ENCODE measurements around the gene TRABD2B. TPM values are rescaled to one million over a fixed set of nuclear protein-coding genes. Genes with fewer than 3 reads are reported as not detected.

TRABD2B gene
- total RNA-seq, 3 donors from 2014 or later (not counting 1 experiment from before 2014, with no cell fraction given) = not detected

DNA sequence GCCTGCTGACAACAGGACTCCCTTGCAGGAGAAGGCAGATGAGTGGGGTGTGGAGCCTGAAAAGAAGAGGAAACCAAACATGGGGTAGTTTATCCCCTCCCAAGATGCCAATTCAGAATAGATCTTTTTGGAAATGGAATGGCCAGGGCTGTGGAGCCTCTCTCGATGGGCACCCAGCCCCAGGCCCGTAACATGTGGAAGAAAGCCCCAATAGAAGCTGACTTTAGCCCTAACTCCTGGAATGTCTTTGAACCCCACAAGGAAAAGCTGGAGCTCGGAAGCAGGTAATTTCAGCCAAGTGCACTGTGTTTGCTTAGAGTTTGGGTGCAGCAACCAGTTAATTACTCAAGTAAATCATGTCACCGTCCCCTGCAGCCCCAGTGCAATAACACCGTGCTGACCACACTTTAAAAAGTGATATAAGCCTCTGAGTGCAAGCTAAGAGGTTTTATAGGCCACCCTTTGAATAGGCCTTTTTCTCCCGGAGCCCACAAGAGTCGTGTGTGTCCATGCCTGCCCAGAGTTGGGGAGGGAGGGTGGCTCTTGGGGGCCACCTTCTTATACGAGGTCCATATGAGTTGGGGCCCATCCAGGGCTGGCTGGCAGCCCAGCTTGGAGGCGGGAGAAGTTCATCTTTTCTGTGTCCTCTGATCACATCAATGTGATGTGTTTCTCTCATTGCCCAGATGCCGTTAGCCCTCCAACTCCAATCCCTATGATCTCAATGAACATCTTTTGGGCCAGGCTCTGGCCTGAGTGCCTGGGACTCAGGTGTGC, 153.2 kb downstream of the TRABD2B start:
- Histone ChIP-seq H3K4me1 (ENCODE audit: control insufficient read depth, insufficient read depth, low read length) (no peaks in the 10 kb centered on the region), H3K9me3 (ENCODE audit: control insufficient read depth, insufficient read depth, low read length) (no peaks in the 10 kb centered on the region), H3K27ac (ENCODE audit: low read length) (no peak overlapping the region), H3K36me3 (ENCODE audit: control insufficient read depth, insufficient read depth, low read length) (no peaks in the 10 kb centered on the region), H3K4me3 (ENCODE audit: low read length) (no peak overlapping the region), H3K27me3 (ENCODE audit: control insufficient read depth, insufficient read depth, low read length) (no peaks in the 10 kb centered on the region)
- no peak overlapping the region for H3K4me3 Mint-ChIP-seq
- DNase-seq = no peak
- H3K36me3 Mint-ChIP-seq = no peaks in the 10 kb centered on the region
- no peak for ATAC-seq
- WGBS (ENCODE audit: insufficient coverage) = 85% methylated on average over 10 of the region's 10 CpGs
- no peaks in the 10 kb centered on the region for H3K4me1 Mint-ChIP-seq
- peaks cover 7 to 8% of the 10 kb centered on the region in 2 donors for H3K27me3 Mint-ChIP-seq (ENCODE audit: low read depth in 2 of 2)
- TF ChIP-seq, protein P1, sequence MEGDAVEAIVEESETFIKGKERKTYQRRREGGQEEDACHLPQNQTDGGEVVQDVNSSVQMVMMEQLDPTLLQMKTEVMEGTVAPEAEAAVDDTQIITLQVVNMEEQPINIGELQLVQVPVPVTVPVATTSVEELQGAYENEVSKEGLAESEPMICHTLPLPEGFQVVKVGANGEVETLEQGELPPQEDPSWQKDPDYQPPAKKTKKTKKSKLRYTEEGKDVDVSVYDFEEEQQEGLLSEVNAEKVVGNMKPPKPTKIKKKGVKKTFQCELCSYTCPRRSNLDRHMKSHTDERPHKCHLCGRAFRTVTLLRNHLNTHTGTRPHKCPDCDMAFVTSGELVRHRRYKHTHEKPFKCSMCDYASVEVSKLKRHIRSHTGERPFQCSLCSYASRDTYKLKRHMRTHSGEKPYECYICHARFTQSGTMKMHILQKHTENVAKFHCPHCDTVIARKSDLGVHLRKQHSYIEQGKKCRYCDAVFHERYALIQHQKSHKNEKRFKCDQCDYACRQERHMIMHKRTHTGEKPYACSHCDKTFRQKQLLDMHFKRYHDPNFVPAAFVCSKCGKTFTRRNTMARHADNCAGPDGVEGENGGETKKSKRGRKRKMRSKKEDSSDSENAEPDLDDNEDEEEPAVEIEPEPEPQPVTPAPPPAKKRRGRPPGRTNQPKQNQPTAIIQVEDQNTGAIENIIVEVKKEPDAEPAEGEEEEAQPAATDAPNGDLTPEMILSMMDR (IDR thresholded peaks at IDR 0.05) = no peak
- H3K9me3 Mint-ChIP-seq = no peaks in the 10 kb centered on the region
- no peak overlapping the region for H3K27ac Mint-ChIP-seq
- intact Hi-C loops (cut with micrococcal nuclease) = no loop called here

DNA sequence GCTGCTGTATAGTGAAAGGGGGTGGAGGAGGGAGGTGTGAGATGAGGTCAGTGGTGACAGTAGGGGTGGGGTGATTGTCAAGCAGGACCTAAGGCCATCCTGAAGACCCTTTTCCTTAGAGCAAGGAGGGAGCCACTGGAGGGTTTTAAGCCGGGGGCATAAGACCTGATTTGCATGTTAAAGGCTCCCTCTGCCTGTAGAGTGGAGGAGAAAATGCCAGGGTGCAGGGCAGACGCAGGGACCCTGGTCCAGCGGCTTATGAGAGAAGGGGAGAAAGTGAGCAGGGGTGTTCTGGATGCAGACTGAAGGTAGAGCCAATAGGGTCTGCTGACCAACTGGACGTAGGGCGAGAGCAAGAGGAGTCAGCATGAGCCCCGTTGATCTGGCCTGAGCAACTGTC, 154.1 kb downstream of the TRABD2B start:
- DNase-seq (no peak), ATAC-seq (no peak)
- no peaks in the 10 kb centered on the region for H3K27me3 ChIP-seq (ENCODE audit: control insufficient read depth, insufficient read depth, low read length)
- no peak overlapping the region for H3K4me3 Mint-ChIP-seq
- H3K4me1 Mint-ChIP-seq = no peaks in the 10 kb centered on the region
- H3K36me3 Mint-ChIP-seq = no peaks in the 10 kb centered on the region
- H3K27me3 Mint-ChIP-seq (ENCODE audit: low read depth in 2 of 2) = peaks cover 7 to 8% of the 10 kb centered on the region in 2 donors
- no peaks in the 10 kb centered on the region for H3K9me3 Mint-ChIP-seq
- intact Hi-C loops (cut with micrococcal nuclease) = no loop called here
- H3K27ac Mint-ChIP-seq = no peak overlapping the region
- H3K9me3 ChIP-seq (ENCODE audit: control insufficient read depth, insufficient read depth, low read length) = no peaks in the 10 kb centered on the region
- TF ChIP-seq, protein P1 (IDR thresholded peaks at IDR 0.05) = no peak
- H3K27ac ChIP-seq (ENCODE audit: low read length) = no peak overlapping the region
- no peaks in the 10 kb centered on the region for H3K4me1 ChIP-seq (ENCODE audit: control insufficient read depth, insufficient read depth, low read length)
- H3K4me3 ChIP-seq (ENCODE audit: low read length) = no peak overlapping the region
- H3K36me3 ChIP-seq (ENCODE audit: control insufficient read depth, insufficient read depth, low read length) = no peaks in the 10 kb centered on the region
- 73% methylated on average over 6 of the region's 6 CpGs for WGBS (ENCODE audit: insufficient coverage)

DNA sequence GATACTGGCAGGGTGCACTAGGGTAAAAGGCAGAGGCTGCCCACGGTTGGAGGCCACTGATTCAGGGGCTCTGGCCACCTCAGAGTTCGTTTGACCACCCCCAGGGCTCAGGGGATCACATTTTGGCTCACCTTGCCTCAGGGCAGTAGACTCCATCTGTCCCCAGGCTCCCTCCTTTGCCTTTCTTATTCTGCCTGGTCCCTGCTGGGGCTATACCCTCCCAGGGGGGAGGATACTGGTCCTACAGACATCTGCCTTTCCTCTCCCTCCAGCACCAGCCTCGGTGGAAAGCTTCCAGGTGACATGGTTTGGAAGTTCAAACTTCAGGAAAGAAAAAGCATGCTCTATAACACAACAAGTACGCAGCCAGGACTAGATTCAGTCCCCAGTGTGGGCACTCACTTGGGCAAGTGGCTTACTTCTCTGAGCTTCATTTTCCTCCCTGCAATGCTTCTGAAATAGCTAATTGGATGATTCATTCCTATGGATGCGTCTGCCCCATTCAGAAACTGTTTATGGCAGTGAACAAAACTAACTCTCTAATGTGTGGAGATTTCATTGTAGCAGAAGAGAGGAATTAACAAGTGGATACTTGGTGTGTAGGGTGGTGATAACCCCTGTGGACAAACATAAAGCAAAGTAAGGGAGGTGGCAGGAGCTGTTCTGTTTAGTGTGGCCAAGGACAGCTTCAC, 154.8 kb downstream of the TRABD2B start:
- H3K4me1 Mint-ChIP-seq = no peaks in the 10 kb centered on the region
- Histone ChIP-seq H3K36me3 (ENCODE audit: control insufficient read depth, insufficient read depth, low read length) (no peaks in the 10 kb centered on the region), H3K27me3 (ENCODE audit: control insufficient read depth, insufficient read depth, low read length) (no peaks in the 10 kb centered on the region), H3K4me1 (ENCODE audit: control insufficient read depth, insufficient read depth, low read length) (no peaks in the 10 kb centered on the region), H3K4me3 (ENCODE audit: low read length) (no peak overlapping the region), H3K9me3 (ENCODE audit: control insufficient read depth, insufficient read depth, low read length) (no peaks in the 10 kb centered on the region), H3K27ac (ENCODE audit: low read length) (no peak overlapping the region)
- no peak overlapping the region for H3K27ac Mint-ChIP-seq
- ATAC-seq (no peak), DNase-seq (no peak)
- TF ChIP-seq, protein P1 (IDR thresholded peaks at IDR 0.05) = no peak
- H3K4me3 Mint-ChIP-seq = no peak overlapping the region
- no peaks in the 10 kb centered on the region for H3K9me3 Mint-ChIP-seq
- H3K36me3 Mint-ChIP-seq = no peaks in the 10 kb centered on the region
- intact Hi-C loops (cut with micrococcal nuclease) = no loop called here
- H3K27me3 Mint-ChIP-seq (ENCODE audit: low read depth in 2 of 2) = peaks cover 7 to 8% of the 10 kb centered on the region in 2 donors
- 48% methylated on average over 5 of the region's 5 CpGs for WGBS (ENCODE audit: insufficient coverage)

All from natural killer cell (primary cell).